ENCODE measurements around the gene MAIP1. TPM values are rescaled to one million over a fixed set of nuclear protein-coding genes. Genes with fewer than 3 reads are reported as not detected.

MAIP1 gene, protein sequence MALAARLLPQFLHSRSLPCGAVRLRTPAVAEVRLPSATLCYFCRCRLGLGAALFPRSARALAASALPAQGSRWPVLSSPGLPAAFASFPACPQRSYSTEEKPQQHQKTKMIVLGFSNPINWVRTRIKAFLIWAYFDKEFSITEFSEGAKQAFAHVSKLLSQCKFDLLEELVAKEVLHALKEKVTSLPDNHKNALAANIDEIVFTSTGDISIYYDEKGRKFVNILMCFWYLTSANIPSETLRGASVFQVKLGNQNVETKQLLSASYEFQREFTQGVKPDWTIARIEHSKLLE
- total RNA-seq (2011; cell fraction: chromatin; rRNA removed; ENCODE audit: low replicate concordance), result 5.2 and 5.8 TPM in 2 replicates
- 10.7 and 11.8 TPM in 2 replicates for total RNA-seq (2011; cell fraction: nucleolus; rRNA removed)
- 5.4 and 10.4 TPM in 2 replicates for total RNA-seq (2011; cell fraction: nucleoplasm; rRNA removed)
- total RNA-seq (2014; rRNA removed) (28.8 and 33.6 TPM in 2 replicates), total RNA-seq (2014; rRNA removed; fragmentation: Illumina TruSeq; extraction: Trizol) (24.5 and 34.0 TPM in 2 replicates), total RNA-seq (2015; rRNA removed; fragmentation: Illumina TruSeq; extraction: Trizol) (29.1 and 30.0 TPM in 2 replicates), total RNA-seq (2021) (26.6 and 26.7 TPM in 2 replicates), polyA plus RNA-seq (2011; rRNA removed) (20.4 and 21.8 TPM in 2 replicates), polyA plus RNA-seq (2014; fragmentation: Illumina TruSeq; extraction: Trizol) (20.2 and 20.7 TPM in 2 replicates), polyA plus RNA-seq (2014; fragmentation: Nextera tagmentation; extraction: Ambion mirVana) (1 to 10 TPM; 3.6 to 7.9 TPM), polyA plus RNA-seq (2014; rRNA removed) (17.2 and 30.0 TPM in 2 replicates), polyA minus RNA-seq (2011; rRNA and poly(A)+ RNA removed) (17.8 and 21.4 TPM in 2 replicates), Bru-seq, nascent RNA (percentile 84 among the genes with signal in this experiment), BruChase-seq, experiment 1, labeled RNA remaining after a 2-hour chase (percentile 83 among the genes with signal in this experiment), BruChase-seq, experiment 2, labeled RNA remaining after a 6-hour chase (percentile 85 among the genes with signal in this experiment)
- polyA plus RNA-seq (2011; cell fraction: cytosol; rRNA removed), result 10.6 and 24.7 TPM in 2 replicates
- polyA plus RNA-seq (2011; cell fraction: nucleus; rRNA removed), result 5.5 and 6.9 TPM in 2 replicates
- 16.4 and 20.2 TPM in 2 replicates for polyA plus RNA-seq (2012)
- polyA minus RNA-seq (2011; cell fraction: cytosol; rRNA and poly(A)+ RNA removed), result 16.9 TPM in 2 replicates
- polyA minus RNA-seq (2011; cell fraction: nucleus; rRNA and poly(A)+ RNA removed), result 10.4 and 13.9 TPM in 2 replicates
- long read RNA-seq, experiment 1, transcript MAIP1-202 (5 exons, 1,386 nt), result major isoform, 62 of 74 reads
- long read RNA-seq, experiment 1, partial matches to known transcripts, result 3 of 74 reads
- long read RNA-seq, experiment 1, other reads (novel, unspliced or antisense), result 9 of 74 reads
- long read RNA-seq, experiment 2, transcript MAIP1-202 (5 exons, 1,386 nt), result major isoform, 22 of 28 reads
- long read RNA-seq, experiment 2, partial matches to known transcripts, result 1 of 28 reads
- long read RNA-seq, experiment 2, other reads (novel, unspliced or antisense), result 5 of 28 reads
- long read RNA-seq, experiment 3, transcript MAIP1-202 (5 exons, 1,386 nt), result major isoform, 31 of 35 reads
- long read RNA-seq, experiment 3, partial matches to known transcripts, result 0 of 35 reads
- long read RNA-seq, experiment 3, other reads (novel, unspliced or antisense), result 3 of 35 reads

DNA sequence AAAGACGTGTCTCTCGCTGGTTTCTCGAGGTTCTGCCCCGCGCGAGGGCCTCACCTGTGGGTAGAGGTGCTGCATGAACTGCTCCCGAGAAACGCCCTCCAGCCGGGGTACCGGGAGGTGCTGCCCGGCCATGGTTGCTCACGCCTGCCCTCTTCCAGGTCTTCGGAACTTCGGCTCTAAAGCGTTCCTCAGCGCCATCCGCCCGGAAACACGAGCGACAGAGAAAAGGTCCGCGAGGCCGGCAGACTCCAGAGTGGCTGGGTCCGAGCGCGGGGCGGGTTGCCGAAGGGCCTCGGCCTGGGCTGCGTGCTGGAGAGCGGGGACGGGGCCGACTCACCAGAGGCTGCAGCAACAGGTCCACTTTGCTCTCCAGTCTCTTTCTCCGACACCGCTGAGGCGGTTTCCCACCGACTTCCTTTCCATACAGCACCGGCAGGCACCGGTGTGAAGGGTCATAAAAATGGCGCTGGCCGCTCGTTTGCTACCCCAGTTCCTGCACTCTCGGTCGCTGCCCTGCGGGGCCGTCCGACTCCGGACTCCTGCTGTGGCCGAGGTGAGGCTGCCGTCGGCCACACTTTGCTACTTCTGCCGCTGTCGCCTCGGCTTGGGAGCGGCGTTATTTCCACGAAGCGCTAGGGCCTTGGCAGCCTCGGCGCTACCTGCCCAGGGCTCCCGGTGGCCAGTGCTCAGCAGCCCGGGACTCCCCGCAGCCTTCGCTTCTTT lies at the start of gene MAIP1, which contains the start of gene TYW5:
MAIP1 (plus strand) TSS at position 244 of the 723 bp plus-strand sequence; CDS start at position 461, 217 bp downstream.
TYW5 (minus strand) TSS at position 153 of the 723 bp plus-strand sequence; CDS start at position 132, 21 bp downstream.
- ATAC-seq (peak; percentile 90), DNase-seq (ENCODE audit: extremely low read depth in 1 of 4, low spot score in 3 of 4) (peak; percentile 58 to 80 (median 72)), FAIRE-seq (peak; percentile 57)
- Histone ChIP-seq H3K79me2 (ENCODE audit: control insufficient read depth, insufficient read depth, low read length) (peaks cover 86% of the 10 kb centered on the region), H3K4me3 (peak within 1 kb of the TSS; percentile 68), H3K4me1 (replicated peaks in 1 of 2; ENCODE audit: control insufficient read depth in 2 of 2, insufficient read depth in 2 of 2, low read length in 2 of 2) (peaks cover 2 to 15% of the 10 kb centered on the region in 2 experiments; a peak in 3 of 5 replicates), H3K27me3 (ENCODE audit: control insufficient read depth in 2 of 2, insufficient read depth in 2 of 2, low read length in 2 of 2) (no peaks in the 10 kb centered on the region), H3K4me2 (ENCODE audit: insufficient read depth, low read length) (peak within 1 kb of the TSS; percentile 76), H2AFZ (ENCODE audit: low read depth, low read length) (peak within 1 kb of the TSS; percentile 91), H3K27ac (ENCODE audit: extremely low read depth, low read depth, low read length) (peak within 1 kb of the TSS; percentile 92), H3K9ac (ENCODE audit: insufficient read depth in 1 of 2, low read depth in 2 of 2, low read length in 2 of 2) (peak within 1 kb of the TSS; percentile 86 to 99), H3K9me3 (replicated peaks; ENCODE audit: control insufficient read depth, insufficient read depth, low read depth, low read length) (no peaks in the 10 kb centered on the region), H3K36me3 (ENCODE audit: control insufficient read depth, insufficient read depth, low read length) (peaks cover 45% of the 10 kb centered on the region; the same call in 2 of the 3 replicates), H4K20me1 (replicated peaks; ENCODE audit: control insufficient read depth, insufficient read depth, low read length) (no peaks in the 10 kb centered on the region), H3K9me1 (ENCODE audit: control insufficient read depth, insufficient read depth, low read length) (no peaks in the 10 kb centered on the region)
- intact Hi-C loops (cut with micrococcal nuclease), result no loop called here
- 1% methylated on average over 44 of the region's 64 CpGs for WGBS (ENCODE audit: insufficient coverage, low coverage, missing lambda C conversion rate)
- BruUV-seq (replicated peaks), result no TSS peak
- in situ Hi-C loops (cut with MboI), result loop anchor here (25.0 kb wide), 1 partner anchor 1257 kb away; no protein-coding TSS in a partner anchor
- ChIA-PET POLR2A (interaction anchor here (0.7 to 1.0 kb wide), 3 partner anchors 10 to 148 kb away, joined by 3 to 4 read pairs (median 3); no protein-coding TSS in a partner anchor), CTCF (ENCODE audit: low intra/inter-chr PET ratio) (no interaction called here)
- peak; percentile 44; the same call in 1 of the 2 replicates for TF ChIP-seq BCOR (IDR thresholded peaks at IDR 0.05)
- no peak for TF ChIP-seq MAFF (IDR thresholded peaks at IDR 0.05; ENCODE audit: low read length)
- TF ChIP-seq, protein P1, sequence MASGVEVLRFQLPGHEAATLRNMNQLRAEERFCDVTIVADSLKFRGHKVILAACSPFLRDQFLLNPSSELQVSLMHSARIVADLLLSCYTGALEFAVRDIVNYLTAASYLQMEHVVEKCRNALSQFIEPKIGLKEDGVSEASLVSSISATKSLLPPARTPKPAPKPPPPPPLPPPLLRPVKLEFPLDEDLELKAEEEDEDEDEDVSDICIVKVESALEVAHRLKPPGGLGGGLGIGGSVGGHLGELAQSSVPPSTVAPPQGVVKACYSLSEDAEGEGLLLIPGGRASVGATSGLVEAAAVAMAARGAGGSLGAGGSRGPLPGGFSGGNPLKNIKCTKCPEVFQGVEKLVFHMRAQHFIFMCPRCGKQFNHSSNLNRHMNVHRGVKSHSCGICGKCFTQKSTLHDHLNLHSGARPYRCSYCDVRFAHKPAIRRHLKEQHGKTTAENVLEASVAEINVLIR (CRISPR knock-in tag; IDR thresholded peaks at IDR 0.05), result no peak
- TF ChIP-seq BRCA1 (IDR thresholded peaks at IDR 0.05), result no peak
- no peak for TF ChIP-seq BRCA1 (CRISPR knock-in tag; IDR thresholded peaks at IDR 0.05)
- no peak for TF ChIP-seq NFIX (CRISPR knock-in tag; IDR thresholded peaks at IDR 0.05; ENCODE audit: low read depth)
- TF ChIP-seq FOXK1 (CRISPR knock-in tag; IDR thresholded peaks at IDR 0.05; ENCODE audit: borderline replicate concordance), result 0 out of 2 replicates have a peak, but pooled peaks have one; percentile 11
- TF ChIP-seq XRCC4 (IDR thresholded peaks at IDR 0.05; ENCODE audit: extremely low read depth, insufficient read depth, insufficient read length), result no peak
- TF ChIP-seq CHD4 (IDR thresholded peaks at IDR 0.05; ENCODE audit: insufficient read depth, insufficient replicate concordance, low read depth, low read length, poor library complexity, severe bottlenecking), result no peak
- TF ChIP-seq, protein P2, sequence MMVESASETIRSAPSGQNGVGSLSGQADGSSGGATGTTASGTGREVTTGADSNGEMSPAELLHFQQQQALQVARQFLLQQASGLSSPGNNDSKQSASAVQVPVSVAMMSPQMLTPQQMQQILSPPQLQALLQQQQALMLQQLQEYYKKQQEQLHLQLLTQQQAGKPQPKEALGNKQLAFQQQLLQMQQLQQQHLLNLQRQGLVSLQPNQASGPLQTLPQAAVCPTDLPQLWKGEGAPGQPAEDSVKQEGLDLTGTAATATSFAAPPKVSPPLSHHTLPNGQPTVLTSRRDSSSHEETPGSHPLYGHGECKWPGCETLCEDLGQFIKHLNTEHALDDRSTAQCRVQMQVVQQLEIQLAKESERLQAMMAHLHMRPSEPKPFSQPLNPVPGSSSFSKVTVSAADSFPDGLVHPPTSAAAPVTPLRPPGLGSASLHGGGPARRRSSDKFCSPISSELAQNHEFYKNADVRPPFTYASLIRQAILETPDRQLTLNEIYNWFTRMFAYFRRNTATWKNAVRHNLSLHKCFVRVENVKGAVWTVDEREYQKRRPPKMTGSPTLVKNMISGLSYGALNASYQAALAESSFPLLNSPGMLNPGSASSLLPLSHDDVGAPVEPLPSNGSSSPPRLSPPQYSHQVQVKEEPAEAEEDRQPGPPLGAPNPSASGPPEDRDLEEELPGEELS (CRISPR knock-in tag; IDR thresholded peaks at IDR 0.05; ENCODE audit: borderline replicate concordance), result peak; percentile 13; the same call in 1 of the 2 replicates

All from K562 (cell line).